Activated CD8-positive, alpha-beta T cell treated with anti-CD3 and anti-CD28 coated beads, Interleukin-2, amount 10 ng/mL, durations not matched to agents 7 days and 5 days (primary cell): ENCODE results near the gene GUCY1A2. TPM values are rescaled to one million over a fixed set of nuclear protein-coding genes. Genes with fewer than 3 reads are reported as not detected.

ENCODE experiments used
- ATAC-seq: fragments of 150-1000 bp; cut with Tn5 transposase; one replicate; pipeline ENCODE4 v1.10.0; 2021; ENCODE audit warnings: moderate library complexity
- CTCF ChIA-PET: fragments of 350-600 bp; sonication (Branson Sonifier 250); formaldehyde crosslinking; loops from one replicate; lab custom pipeline; 2021; ENCODE audit warnings: antibody characterized with exemption; lab: Charles Lee
- POLR2A ChIA-PET: fragments of 350-600 bp; sonication (Branson Sonifier 250); formaldehyde crosslinking; loops from one replicate; lab custom pipeline; 2021; ENCODE audit warnings: antibody characterized with exemption; lab: Charles Lee
- DNase-seq: peaks from one replicate; pipeline ENCODE4 v3.0.0-alpha.2; 2020
- H3K27ac Mint-ChIP-seq: one replicate; pipeline ENCODE4 v1.8.0; 2021; ENCODE audit warnings: mild to moderate bottlenecking, mixed read lengths
- H3K27me3 Mint-ChIP-seq: one replicate; pipeline ENCODE4 v1.8.0; 2021; ENCODE audit warnings: low read depth, mixed read lengths
- H3K36me3 Mint-ChIP-seq: one replicate; pipeline ENCODE4 v1.8.0; 2021; ENCODE audit warnings: low read depth, mixed read lengths
- H3K4me1 Mint-ChIP-seq: one replicate; pipeline ENCODE4 v1.8.0; 2021; ENCODE audit warnings: low read depth, mixed read lengths
- H3K4me3 Mint-ChIP-seq: one replicate; pipeline ENCODE4 v1.8.0; 2021; ENCODE audit warnings: mild to moderate bottlenecking, mixed read lengths
- H3K9me3 Mint-ChIP-seq: one replicate; pipeline ENCODE4 v1.8.0; 2022; ENCODE audit warnings: mixed read lengths; ENCODE audit not compliant: insufficient read depth
- total RNA-seq, 2 experiments: library from RNA; stranded (reverse); gene quantifications; one replicate each; pipeline ENCODE4 v1.2.3, GENCODE V29; 2021

The GUCY1A2 gene
- total RNA-seq, 2 experiments from 2014 or later: not detected

DNA sequence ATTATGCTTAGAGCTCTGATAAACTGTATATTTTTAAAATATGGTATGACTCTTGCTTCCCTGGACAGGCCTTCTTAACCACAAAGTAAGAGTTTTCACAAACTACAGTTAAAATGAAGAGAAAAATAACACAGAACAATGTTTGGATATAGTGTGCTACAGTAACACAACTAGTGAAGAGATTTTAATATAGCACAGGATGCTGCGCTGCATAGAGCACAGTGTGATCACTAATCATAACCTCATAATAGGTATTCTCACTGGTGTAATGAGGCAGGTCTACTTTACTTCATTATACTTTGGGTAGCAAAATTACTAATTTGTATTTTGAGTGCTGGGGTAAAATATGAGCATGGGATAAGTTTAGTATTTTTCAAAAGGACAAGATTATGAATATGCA, 256.5 kb downstream of the GUCY1A2 start:
- no peaks in the 10 kb centered on the region for H3K4me1 Mint-ChIP-seq
- H3K4me3 Mint-ChIP-seq: no peak overlapping the region
- DNase-seq: no peak
- H3K27me3 Mint-ChIP-seq: no peaks in the 10 kb centered on the region
- H3K36me3 Mint-ChIP-seq: no peaks in the 10 kb centered on the region
- ChIA-PET CTCF (no interaction called here), POLR2A (no interaction called here)
- H3K27ac Mint-ChIP-seq: no peak overlapping the region
- ATAC-seq: no peak
- H3K9me3 Mint-ChIP-seq: peaks cover 3% of the 10 kb centered on the region

DNA sequence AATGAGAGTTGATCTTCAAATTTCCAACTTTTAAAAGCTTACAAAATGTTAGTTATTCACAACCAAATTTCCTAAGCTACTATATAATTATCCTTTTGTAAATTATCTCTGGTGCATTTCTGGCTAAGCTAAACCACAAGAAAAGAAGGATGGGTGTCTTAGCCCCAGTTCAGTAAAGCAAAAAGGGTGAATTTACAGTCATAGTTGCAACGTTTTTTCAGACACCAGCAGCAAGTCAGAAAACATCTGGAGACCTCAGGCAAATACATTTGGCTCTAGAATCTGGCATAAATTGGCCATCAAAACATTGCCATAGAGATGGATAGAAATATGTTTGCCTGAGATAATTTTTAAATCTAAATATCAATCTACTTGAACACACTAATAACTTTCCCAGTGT, 257.0 kb downstream of the GUCY1A2 start:
- ATAC-seq (no peak), DNase-seq (no peak)
- Mint-ChIP-seq H3K4me1 (no peaks in the 10 kb centered on the region), H3K4me3 (no peak overlapping the region), H3K27ac (no peak overlapping the region), H3K9me3 (peaks cover 3% of the 10 kb centered on the region), H3K36me3 (no peaks in the 10 kb centered on the region), H3K27me3 (no peaks in the 10 kb centered on the region)
- POLR2A ChIA-PET: no interaction called here
- CTCF ChIA-PET: no interaction called here

DNA sequence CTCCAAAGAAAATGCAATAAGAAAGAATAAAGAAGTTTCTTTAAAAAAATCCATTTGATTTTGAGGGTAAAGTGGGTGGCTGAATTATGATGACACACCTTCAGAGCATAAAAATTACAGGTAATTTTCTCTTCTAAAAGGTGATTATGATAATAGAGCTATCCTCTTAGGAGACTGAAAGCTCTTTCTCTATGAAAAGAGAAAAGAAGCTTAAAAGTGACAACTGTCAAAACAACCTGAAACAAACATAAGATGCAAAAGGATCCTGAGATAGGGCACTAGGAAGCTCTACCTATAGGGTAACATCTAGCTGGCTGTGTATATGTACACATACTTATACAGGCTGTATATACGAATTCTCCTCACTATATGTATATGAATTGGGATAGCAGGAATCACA, 270.2 kb downstream of the GUCY1A2 start:
- ChIA-PET CTCF (no interaction called here), POLR2A (no interaction called here)
- ATAC-seq (no peak), DNase-seq (no peak)
- H3K9me3 Mint-ChIP-seq: peaks cover 3% of the 10 kb centered on the region
- no peaks in the 10 kb centered on the region for H3K27me3 Mint-ChIP-seq
- no peak overlapping the region for H3K27ac Mint-ChIP-seq
- H3K4me3 Mint-ChIP-seq: no peak overlapping the region
- H3K4me1 Mint-ChIP-seq: no peaks in the 10 kb centered on the region
- H3K36me3 Mint-ChIP-seq: no peaks in the 10 kb centered on the region

DNA sequence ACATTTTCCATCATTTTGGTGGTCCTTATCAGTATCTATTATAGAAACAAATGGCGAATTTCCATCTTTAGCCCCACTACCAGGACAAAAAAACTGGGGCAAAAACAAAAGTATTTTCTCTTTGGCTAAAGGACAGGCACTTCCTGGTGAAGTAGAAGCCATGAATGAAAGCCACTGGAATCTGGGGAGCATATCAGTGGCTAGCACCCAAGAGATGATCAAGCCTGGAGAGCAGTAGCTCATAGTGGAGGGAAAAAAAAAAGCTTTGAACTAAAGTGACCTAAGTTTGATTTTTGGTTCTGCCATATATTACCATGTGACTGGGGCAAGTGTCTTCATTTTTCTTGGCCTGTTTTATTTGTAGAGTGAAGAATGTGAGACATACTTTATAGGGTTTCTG, 272.3 kb downstream of the GUCY1A2 start:
- ATAC-seq: no peak
- no peak overlapping the region for H3K4me3 Mint-ChIP-seq
- H3K27ac Mint-ChIP-seq: no peak overlapping the region
- H3K27me3 Mint-ChIP-seq: no peaks in the 10 kb centered on the region
- no peaks in the 10 kb centered on the region for H3K4me1 Mint-ChIP-seq
- no peak for DNase-seq
- H3K9me3 Mint-ChIP-seq: peaks cover 3% of the 10 kb centered on the region
- H3K36me3 Mint-ChIP-seq: no peaks in the 10 kb centered on the region
- ChIA-PET CTCF (no interaction called here), POLR2A (no interaction called here)

DNA sequence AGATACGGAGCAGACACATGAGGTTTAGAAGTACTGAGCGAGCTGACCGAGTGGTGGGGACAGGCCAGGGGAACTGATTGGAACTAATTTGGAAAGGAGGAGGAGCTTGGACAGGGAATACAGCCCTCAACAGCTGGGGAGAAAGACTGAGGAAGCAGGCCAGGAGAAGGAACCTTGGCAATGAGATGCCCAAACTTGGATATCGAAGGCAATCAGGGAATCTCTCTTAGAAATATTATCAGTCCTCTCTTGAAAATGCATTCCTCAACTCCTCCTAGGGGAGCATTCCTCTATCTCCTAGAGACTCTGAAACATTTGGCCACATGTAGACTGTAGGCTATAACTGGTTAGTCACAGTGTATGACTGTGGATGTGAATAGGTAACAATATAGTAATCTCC, 284.6 kb downstream of the GUCY1A2 start:
- Mint-ChIP-seq H3K4me3 (no peak overlapping the region), H3K27ac (no peak overlapping the region), H3K9me3 (peaks cover 9% of the 10 kb centered on the region), H3K27me3 (no peaks in the 10 kb centered on the region), H3K36me3 (no peaks in the 10 kb centered on the region), H3K4me1 (no peaks in the 10 kb centered on the region)
- DNase-seq: no peak
- no peak for ATAC-seq
- ChIA-PET CTCF (no interaction called here), POLR2A (no interaction called here)

DNA sequence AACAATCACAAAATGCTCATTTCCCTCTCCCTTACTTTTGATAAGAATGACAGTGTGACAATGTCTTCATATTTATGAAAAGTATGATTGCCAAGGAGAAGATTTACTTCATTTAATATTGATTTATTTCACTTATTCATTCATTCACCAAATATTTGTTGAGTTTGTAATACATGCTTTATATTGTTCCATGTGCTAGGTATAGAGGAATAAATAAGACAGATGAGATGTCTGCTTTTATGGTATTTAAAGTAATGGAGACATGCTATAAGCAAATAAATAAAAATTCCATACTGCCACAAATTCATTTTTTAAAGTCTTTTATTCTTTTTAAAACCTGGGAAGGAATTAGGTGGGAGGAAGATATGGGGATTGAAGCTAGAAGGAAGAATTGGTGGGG, 289.4 kb downstream of the GUCY1A2 start:
- H3K9me3 Mint-ChIP-seq: peaks cover 6% of the 10 kb centered on the region

DNA sequence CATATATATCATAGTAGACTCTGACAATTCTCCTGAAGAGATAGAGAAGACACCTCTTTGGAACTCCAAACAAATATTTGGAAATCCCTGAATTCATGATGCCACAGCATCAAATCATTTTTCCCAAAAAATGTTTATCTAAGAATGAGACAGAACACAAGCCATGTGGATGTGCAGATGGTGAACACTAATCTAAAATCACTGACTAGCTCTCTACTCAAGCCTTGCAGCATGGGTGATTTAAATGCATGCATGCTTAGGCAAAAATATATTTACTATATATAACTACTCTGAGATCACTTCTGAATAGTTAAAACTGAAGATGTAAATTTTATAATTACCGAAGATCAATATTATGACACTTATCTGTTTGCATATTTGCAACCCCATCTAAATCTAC, 289.9 kb downstream of the GUCY1A2 start:
- no peaks in the 10 kb centered on the region for H3K27me3 Mint-ChIP-seq
- no peak for DNase-seq
- POLR2A ChIA-PET: no interaction called here

More for the DNA sequence above, 289.4 kb downstream of the GUCY1A2 start:
- CTCF ChIA-PET: no interaction called here
- no peaks in the 10 kb centered on the region for H3K4me1 Mint-ChIP-seq
- H3K27me3 Mint-ChIP-seq: no peaks in the 10 kb centered on the region
- no peak for DNase-seq
- no peak for ATAC-seq
- POLR2A ChIA-PET: no interaction called here
- no peak overlapping the region for H3K4me3 Mint-ChIP-seq
- H3K27ac Mint-ChIP-seq: no peak overlapping the region
- H3K36me3 Mint-ChIP-seq: no peaks in the 10 kb centered on the region

DNA sequence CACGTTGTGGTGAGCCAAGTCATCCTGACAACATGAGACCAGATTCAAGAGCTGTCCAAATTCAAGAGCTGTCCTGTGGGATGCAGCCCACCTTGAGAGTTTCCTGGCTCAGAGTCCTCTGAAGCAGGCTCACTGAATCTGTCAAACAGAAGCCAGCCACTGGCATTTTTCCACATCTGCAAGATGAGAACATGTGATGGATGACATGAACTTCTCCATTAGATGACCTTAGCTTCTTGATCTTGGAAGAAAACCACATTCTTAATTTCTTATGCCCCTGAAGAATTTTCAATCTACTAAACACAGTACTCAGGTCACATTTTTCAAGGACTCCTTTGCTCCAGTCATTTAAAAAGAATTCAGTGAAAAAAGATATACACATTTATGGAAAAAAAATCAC, 291.0 kb downstream of the GUCY1A2 start:
- no peaks in the 10 kb centered on the region for H3K27me3 Mint-ChIP-seq
- ATAC-seq (no peak), DNase-seq (no peak)
- H3K4me3 Mint-ChIP-seq: no peak overlapping the region
- peaks cover 6% of the 10 kb centered on the region for H3K9me3 Mint-ChIP-seq
- H3K4me1 Mint-ChIP-seq: no peaks in the 10 kb centered on the region
- H3K36me3 Mint-ChIP-seq: no peaks in the 10 kb centered on the region
- H3K27ac Mint-ChIP-seq: no peak overlapping the region
- ChIA-PET POLR2A (no interaction called here), CTCF (no interaction called here)

More for the DNA sequence above, 289.9 kb downstream of the GUCY1A2 start:
- Mint-ChIP-seq H3K4me1 (no peaks in the 10 kb centered on the region), H3K4me3 (no peak overlapping the region), H3K9me3 (peaks cover 6% of the 10 kb centered on the region), H3K36me3 (no peaks in the 10 kb centered on the region), H3K27ac (no peak overlapping the region)
- no peak for ATAC-seq
- CTCF ChIA-PET: no interaction called here

DNA sequence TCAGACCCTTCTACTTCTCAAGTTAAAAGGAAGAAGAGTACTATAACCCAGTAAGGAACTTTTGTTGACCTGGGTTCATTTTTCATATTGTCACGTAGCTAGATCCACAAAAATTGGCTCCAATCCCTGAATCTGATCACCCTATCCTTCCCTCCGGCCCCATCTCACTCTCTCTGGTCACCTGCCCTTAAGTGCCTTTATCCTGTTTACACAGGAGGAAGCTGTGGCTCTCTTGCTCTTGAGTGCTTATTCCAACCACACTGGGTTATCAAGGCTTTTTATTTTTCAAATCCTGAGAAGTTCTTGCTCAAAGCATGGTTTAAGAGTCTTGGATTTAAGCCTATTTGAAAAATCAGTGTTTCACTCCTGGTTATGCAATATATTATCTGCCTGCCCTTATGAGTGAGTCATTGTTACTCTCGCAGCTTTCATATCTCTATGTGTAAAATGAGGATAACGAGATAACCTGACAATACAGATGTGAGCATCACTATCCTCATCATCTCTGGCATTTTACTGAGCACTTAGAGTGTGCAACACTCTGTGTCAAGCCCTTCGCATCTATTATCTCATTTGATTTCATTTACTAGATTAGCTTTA, 293.9 kb downstream of the GUCY1A2 start:
- H3K36me3 Mint-ChIP-seq: no peaks in the 10 kb centered on the region
- peaks cover 4% of the 10 kb centered on the region for H3K9me3 Mint-ChIP-seq
- no peak overlapping the region for H3K27ac Mint-ChIP-seq
- H3K4me1 Mint-ChIP-seq: no peaks in the 10 kb centered on the region
- DNase-seq: no peak
- H3K27me3 Mint-ChIP-seq: no peaks in the 10 kb centered on the region
- no peak overlapping the region for H3K4me3 Mint-ChIP-seq
- ATAC-seq: no peak
- ChIA-PET CTCF (no interaction called here), POLR2A (no interaction called here)

DNA sequence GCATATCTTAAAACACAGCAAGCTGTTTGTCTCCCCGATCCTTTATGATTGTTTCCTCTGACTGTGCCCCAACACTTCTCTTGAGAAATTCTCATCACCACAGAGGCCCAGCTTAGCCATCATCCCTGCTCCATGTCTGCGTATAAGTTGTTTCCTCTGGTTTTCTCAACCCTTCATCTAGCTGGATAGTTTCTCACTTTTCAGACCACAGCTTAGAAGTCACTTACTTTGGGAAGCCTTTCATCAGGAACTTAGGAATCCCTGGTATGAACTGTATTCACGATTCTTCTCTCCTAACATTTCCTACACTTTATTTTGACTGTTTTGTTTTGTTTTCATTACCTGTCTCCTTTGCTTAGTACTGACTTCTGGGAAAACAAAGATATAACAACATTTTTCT, 295.2 kb downstream of the GUCY1A2 start:
- DNase-seq (no peak), ATAC-seq (no peak)
- H3K4me3 Mint-ChIP-seq: no peak overlapping the region
- H3K9me3 Mint-ChIP-seq: no peaks in the 10 kb centered on the region
- POLR2A ChIA-PET: no interaction called here
- CTCF ChIA-PET: no interaction called here
- no peaks in the 10 kb centered on the region for H3K36me3 Mint-ChIP-seq
- H3K27me3 Mint-ChIP-seq: no peaks in the 10 kb centered on the region
- H3K4me1 Mint-ChIP-seq: no peaks in the 10 kb centered on the region
- no peak overlapping the region for H3K27ac Mint-ChIP-seq

DNA sequence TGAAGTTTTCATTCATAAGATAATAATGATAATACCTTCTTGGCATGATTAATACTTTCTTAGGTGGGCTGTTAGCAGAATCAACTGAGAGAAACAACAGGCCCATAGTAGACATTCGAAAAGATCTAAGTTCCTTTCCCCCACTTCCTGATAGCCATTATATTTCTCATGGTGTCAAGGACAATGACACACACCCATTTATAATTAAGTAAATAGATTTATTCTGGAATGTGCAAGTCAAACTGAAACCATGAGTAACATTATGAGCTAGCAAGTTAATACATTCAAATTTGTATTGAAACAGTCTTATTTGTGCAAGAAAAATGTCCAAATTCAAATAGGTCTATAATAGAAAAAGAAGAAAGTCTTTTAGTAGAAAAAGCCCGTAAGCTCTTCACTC, 301.1 kb downstream of the GUCY1A2 start:
- no peak for ATAC-seq
- Mint-ChIP-seq H3K27ac (no peak overlapping the region), H3K9me3 (no peaks in the 10 kb centered on the region), H3K27me3 (no peaks in the 10 kb centered on the region), H3K4me3 (no peak overlapping the region), H3K36me3 (no peaks in the 10 kb centered on the region), H3K4me1 (no peaks in the 10 kb centered on the region)
- ChIA-PET POLR2A (no interaction called here), CTCF (no interaction called here)
- no peak for DNase-seq

DNA sequence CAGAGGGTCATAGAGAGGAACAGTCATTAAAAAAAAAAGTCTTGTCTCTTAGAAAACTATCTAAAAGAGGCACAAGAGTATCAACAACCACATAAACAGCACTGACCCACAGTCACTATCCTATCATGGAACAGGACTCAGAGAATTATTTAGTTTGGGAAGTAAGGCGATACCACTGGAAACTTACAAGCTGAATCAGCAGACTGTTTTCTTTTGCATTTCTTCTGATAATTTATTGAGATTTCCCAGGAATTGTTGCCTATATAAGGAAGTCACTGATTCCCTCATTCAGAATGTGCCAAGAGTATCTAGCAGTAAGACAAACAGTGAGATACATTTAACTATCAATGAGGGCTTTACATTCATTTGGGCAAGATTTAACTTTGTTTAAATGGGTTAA, 304.1 kb downstream of the GUCY1A2 start:
- H3K27ac Mint-ChIP-seq: no peak overlapping the region
- no peak overlapping the region for H3K4me3 Mint-ChIP-seq
- no peak for DNase-seq
- no peaks in the 10 kb centered on the region for H3K27me3 Mint-ChIP-seq
- H3K9me3 Mint-ChIP-seq: no peaks in the 10 kb centered on the region
- CTCF ChIA-PET: no interaction called here
- no peaks in the 10 kb centered on the region for H3K4me1 Mint-ChIP-seq
- POLR2A ChIA-PET: no interaction called here
- H3K36me3 Mint-ChIP-seq: no peaks in the 10 kb centered on the region
- ATAC-seq: no peak

DNA sequence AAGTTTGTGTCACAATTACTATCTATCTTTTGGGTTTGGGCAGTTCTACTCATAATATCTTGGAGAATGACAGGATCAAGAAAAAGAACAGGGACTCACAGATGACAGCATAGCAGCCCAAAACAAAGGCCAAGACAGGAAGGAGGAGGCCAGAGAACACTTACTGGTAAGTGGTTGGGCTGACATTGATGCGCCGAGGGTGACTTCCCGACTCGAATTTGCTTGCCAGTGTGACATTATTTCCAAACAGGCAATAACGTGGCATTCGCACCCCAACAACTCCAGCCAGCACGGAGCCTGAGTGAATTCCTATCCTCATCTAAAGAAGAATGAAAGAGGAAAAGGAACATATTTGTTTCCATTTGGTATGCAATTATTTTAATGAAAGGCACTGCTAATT, 309.9 kb downstream of the GUCY1A2 start:
- no peaks in the 10 kb centered on the region for H3K27me3 Mint-ChIP-seq
- no peak for ATAC-seq
- H3K36me3 Mint-ChIP-seq: no peaks in the 10 kb centered on the region
- CTCF ChIA-PET: no interaction called here
- H3K4me1 Mint-ChIP-seq: no peaks in the 10 kb centered on the region
- H3K9me3 Mint-ChIP-seq: no peaks in the 10 kb centered on the region
- POLR2A ChIA-PET: no interaction called here
- H3K4me3 Mint-ChIP-seq: no peak overlapping the region
- DNase-seq: no peak
- no peak overlapping the region for H3K27ac Mint-ChIP-seq
